ENCODE measurements around the gene CCDC110.

Gene CCDC110

GRCh38 chr4:185471235-185472102 is at the start of gene CCDC110:
Gene CCDC110 (minus strand): TSS chr4:185471733. CDS start chr4:185471683, 50 bp downstream.
- peak; percentile 89 for DNase-seq (ENCODE audit: extremely low read depth, low read depth)
- peak; percentile 35 for TF ChIP-seq CTCF (IDR thresholded peaks at IDR 0.05; ENCODE audit: low read depth, low read length)

GRCh38 chr4:185520119-185520518 is 48.6 kb upstream of the CCDC110 start:
- DNase-seq (ENCODE audit: extremely low read depth, low read depth), result no peak
- no peak for TF ChIP-seq CTCF (IDR thresholded peaks at IDR 0.05; ENCODE audit: low read depth, low read length)

GRCh38 chr4:185518494-185518893 is 47.0 kb upstream of the CCDC110 start:
- DNase-seq (ENCODE audit: extremely low read depth, low read depth), result no peak
- no peak for TF ChIP-seq CTCF (IDR thresholded peaks at IDR 0.05; ENCODE audit: low read depth, low read length)

- TF ChIP-seq CTCF (IDR thresholded peaks at IDR 0.05; ENCODE audit: low read depth, low read length), result no peak
- no peak for DNase-seq (ENCODE audit: extremely low read depth, low read depth)
Measured at GRCh38 chr4:185518069-185518468, 46.5 kb upstream of the CCDC110 start.

- TF ChIP-seq CTCF (IDR thresholded peaks at IDR 0.05; ENCODE audit: low read depth, low read length), result no peak
- DNase-seq (ENCODE audit: extremely low read depth, low read depth), result no peak
Measured at GRCh38 chr4:185515248-185515647, 43.7 kb upstream of the CCDC110 start.

- TF ChIP-seq CTCF (IDR thresholded peaks at IDR 0.05; ENCODE audit: low read depth, low read length), result no peak
- no peak for DNase-seq (ENCODE audit: extremely low read depth, low read depth)
Measured at GRCh38 chr4:185514182-185514697, 42.7 kb upstream of the CCDC110 start.

- no peak for TF ChIP-seq CTCF (IDR thresholded peaks at IDR 0.05; ENCODE audit: low read depth, low read length)
- no peak for DNase-seq (ENCODE audit: extremely low read depth, low read depth)
Measured at GRCh38 chr4:185513489-185514181, 42.1 kb upstream of the CCDC110 start.
